ENCODE measurements around the gene CLEC2D.
"Not testable (repeated sequence)": the region's sequence is repeated elsewhere in the genome, so short reads cannot be mapped to it uniquely, and the experiment has no call there.

CLEC2D gene

DNA sequence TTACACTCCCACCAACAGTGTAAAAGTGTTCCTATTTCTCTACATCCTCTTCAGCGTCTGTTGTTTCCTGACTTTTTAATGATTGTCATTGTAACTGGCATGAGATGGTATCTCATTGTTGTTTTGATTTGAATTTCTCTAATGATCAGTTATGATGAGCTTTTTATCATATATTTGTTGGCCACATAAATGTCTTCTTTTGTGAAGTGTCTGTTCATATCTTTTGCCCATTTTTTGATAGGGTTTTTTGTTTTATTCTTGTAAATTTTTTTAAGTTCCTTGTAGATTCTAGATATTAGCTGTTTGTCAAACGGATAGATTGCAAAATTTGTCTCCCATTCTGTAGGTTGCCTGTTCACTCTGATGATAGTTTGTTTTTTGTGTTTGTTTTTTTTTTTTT lies 13.4 kb downstream of the CLEC2D start:
- H3K27me3 ChIP-seq (ENCODE audit: insufficient read depth, low read length); H3K27ac ChIP-seq (ENCODE audit: low read depth, low read length); H3K36me3 ChIP-seq (ENCODE audit: insufficient read depth, low read length); H2AFZ ChIP-seq (ENCODE audit: low read length, unreplicated experiment); H3K4me3 ChIP-seq (ENCODE audit: low read depth, low read length); H3K4me1 ChIP-seq (ENCODE audit: control insufficient read depth, insufficient read depth, low read length, unreplicated experiment); H3K79me2 ChIP-seq (ENCODE audit: control insufficient read depth, insufficient read depth, low read length, unreplicated experiment): not testable (repeated sequence)

DNA sequence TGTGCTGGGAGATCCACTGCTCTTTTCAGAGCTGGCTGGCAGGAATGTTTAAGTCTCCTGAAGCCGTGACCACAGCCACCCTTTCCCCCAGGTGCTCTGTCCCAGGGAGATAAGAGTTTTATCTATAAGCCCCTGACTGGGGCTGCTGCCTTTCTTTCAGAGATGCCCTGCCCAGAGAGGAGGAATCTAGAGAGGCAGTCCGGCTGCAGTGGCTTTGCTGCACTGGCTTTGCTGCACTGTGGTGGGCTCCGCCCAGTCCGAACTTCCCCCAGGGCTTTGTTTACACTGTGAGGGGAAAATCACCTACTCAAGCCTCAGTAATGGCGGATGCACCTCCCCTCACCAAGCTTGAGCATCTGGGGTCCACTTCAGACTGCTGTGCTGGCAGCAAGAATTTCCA lies 15.9 kb downstream of the CLEC2D start:
- not testable (repeated sequence) for H2AFZ ChIP-seq (ENCODE audit: low read length, unreplicated experiment); H3K4me1 ChIP-seq (ENCODE audit: control insufficient read depth, insufficient read depth, low read length, unreplicated experiment); H3K4me3 ChIP-seq (ENCODE audit: low read depth, low read length); H3K27ac ChIP-seq (ENCODE audit: low read depth, low read length); H3K79me2 ChIP-seq (ENCODE audit: control insufficient read depth, insufficient read depth, low read length, unreplicated experiment); H3K27me3 ChIP-seq (ENCODE audit: insufficient read depth, low read length)
- peaks cover 24% of the 10 kb centered on the region for H3K36me3 ChIP-seq (ENCODE audit: insufficient read depth, low read length)

DNA sequence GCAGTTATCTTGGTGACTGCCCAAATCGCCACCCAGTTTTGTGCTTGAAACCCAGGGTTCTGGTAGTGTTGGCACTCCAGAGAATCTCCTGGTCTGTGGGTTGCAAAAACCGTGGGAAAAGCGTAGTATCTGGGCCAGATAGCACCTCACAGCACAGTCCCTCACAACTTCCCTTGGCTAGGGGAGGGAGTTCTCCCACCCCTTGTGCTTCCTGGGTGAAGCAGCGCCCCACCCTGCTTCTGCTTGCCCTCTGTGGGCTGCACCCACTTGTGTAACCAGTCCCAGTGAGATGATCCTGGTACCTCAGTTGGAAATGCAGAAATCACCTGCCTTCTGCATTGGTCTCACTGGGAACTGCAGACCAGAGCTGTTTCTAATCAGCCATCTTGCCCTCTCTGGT lies 16.4 kb downstream of the CLEC2D start:
- Histone ChIP-seq H3K27ac (ENCODE audit: low read depth, low read length) (no peak overlapping the region), H3K36me3 (ENCODE audit: insufficient read depth, low read length) (peaks cover 24% of the 10 kb centered on the region), H2AFZ (ENCODE audit: low read length, unreplicated experiment) (no peak overlapping the region), H3K4me3 (ENCODE audit: low read depth, low read length) (no peak overlapping the region), H3K4me1 (ENCODE audit: control insufficient read depth, insufficient read depth, low read length, unreplicated experiment) (peaks cover 5% of the 10 kb centered on the region), H3K27me3 (ENCODE audit: insufficient read depth, low read length) (no peaks in the 10 kb centered on the region), H3K79me2 (ENCODE audit: control insufficient read depth, insufficient read depth, low read length, unreplicated experiment) (no peaks in the 10 kb centered on the region)

DNA sequence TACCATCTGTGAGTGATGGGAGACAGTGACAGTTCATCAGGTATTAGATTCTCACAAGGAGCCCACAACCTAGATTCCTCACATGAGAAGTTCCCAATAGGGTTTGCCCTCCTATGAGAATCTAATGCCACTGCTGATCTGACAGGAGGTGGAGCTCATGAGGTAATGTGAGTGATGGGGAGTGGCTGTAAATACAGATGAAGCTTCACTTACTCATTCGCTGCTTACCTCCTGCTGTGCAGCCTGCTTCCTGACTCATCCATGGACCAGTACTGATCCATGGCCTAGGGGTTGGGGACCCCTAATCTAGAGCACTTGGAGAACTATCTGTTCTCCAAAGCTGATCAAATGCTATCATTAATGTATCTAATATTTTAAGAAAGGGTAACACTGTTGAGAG lies 17.7 kb downstream of the CLEC2D start:
- H2AFZ ChIP-seq (ENCODE audit: low read length, unreplicated experiment) = no peak overlapping the region
- no peaks in the 10 kb centered on the region for H3K79me2 ChIP-seq (ENCODE audit: control insufficient read depth, insufficient read depth, low read length, unreplicated experiment)
- H3K27ac ChIP-seq (ENCODE audit: low read depth, low read length) = no peak overlapping the region
- no peaks in the 10 kb centered on the region for H3K27me3 ChIP-seq (ENCODE audit: insufficient read depth, low read length)
- H3K4me3 ChIP-seq (ENCODE audit: low read depth, low read length) = no peak overlapping the region
- peaks cover 20% of the 10 kb centered on the region for H3K36me3 ChIP-seq (ENCODE audit: insufficient read depth, low read length)
- peaks cover 5% of the 10 kb centered on the region for H3K4me1 ChIP-seq (ENCODE audit: control insufficient read depth, insufficient read depth, low read length, unreplicated experiment)

DNA sequence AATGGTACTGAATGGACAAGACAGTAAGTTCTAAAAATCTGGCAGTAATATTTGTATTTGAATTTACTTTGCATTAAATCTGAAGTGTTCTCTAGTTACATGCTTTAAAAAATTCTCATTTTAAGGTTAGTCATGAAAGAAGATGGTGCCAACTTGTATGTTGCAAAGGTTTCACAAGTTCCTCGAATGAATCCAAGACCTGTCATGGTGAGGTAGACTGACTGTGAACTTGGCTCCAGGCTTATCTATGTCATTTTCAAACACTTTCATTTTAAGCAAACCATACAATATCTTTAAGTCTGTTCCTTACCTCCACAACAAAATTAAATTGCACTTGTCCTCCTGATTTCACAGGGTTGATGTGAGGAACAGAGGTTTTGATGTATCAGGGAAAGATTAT lies 23.4 kb downstream of the CLEC2D start:
- no peaks in the 10 kb centered on the region for H3K79me2 ChIP-seq (ENCODE audit: control insufficient read depth, insufficient read depth, low read length, unreplicated experiment)
- no peaks in the 10 kb centered on the region for H3K27me3 ChIP-seq (ENCODE audit: insufficient read depth, low read length)
- no peak overlapping the region for H3K27ac ChIP-seq (ENCODE audit: low read depth, low read length)
- no peak overlapping the region for H2AFZ ChIP-seq (ENCODE audit: low read length, unreplicated experiment)
- peaks cover 16% of the 10 kb centered on the region for H3K36me3 ChIP-seq (ENCODE audit: insufficient read depth, low read length)
- H3K4me3 ChIP-seq (ENCODE audit: low read depth, low read length) = no peak overlapping the region
- no peaks in the 10 kb centered on the region for H3K4me1 ChIP-seq (ENCODE audit: control insufficient read depth, insufficient read depth, low read length, unreplicated experiment)

DNA sequence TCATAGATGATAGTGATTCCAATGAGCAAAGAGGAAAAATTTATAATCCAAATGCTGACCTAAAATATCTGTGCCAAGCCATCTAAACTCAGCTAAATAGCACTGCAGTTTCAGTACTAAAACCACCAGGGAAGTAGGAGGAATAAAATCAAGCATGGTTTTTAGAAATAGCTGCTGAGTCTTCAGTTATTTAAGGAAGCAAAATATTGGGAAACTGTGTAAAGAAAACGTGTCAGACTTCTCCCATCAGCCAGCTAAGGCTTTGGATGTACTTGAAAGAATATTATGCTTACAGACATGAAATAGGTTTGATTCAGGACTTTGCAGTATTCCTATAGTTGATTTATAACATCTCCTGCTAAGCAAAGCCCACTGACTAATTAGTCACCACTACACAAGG lies 24.7 kb downstream of the CLEC2D start:
- Histone ChIP-seq H3K4me3 (ENCODE audit: low read depth, low read length) (no peak overlapping the region), H3K4me1 (ENCODE audit: control insufficient read depth, insufficient read depth, low read length, unreplicated experiment) (no peaks in the 10 kb centered on the region), H3K27ac (ENCODE audit: low read depth, low read length) (no peak overlapping the region), H3K79me2 (ENCODE audit: control insufficient read depth, insufficient read depth, low read length, unreplicated experiment) (no peaks in the 10 kb centered on the region), H2AFZ (ENCODE audit: low read length, unreplicated experiment) (no peak overlapping the region), H3K36me3 (ENCODE audit: insufficient read depth, low read length) (peaks cover 9% of the 10 kb centered on the region), H3K27me3 (ENCODE audit: insufficient read depth, low read length) (no peaks in the 10 kb centered on the region)

DNA sequence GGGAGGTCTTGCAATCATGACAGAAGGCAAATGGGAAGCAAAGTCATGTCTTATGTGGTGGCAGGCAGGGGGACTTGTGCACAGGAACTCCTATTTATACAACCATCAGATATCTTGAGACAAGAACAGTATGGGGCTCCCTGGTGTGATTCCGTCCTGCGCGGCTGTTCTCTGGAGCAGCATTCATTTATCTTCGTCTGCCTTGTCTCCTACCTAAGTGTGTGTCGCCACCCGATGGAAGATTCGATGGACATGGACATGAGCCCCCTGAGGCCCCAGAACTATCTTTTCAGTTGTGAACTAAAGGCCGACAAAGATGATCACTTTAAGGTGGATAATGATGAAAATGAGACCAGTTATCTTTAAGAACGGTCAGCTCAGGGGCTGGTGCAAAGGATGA lies 25.6 kb downstream of the CLEC2D start:
- H3K4me3 ChIP-seq (ENCODE audit: low read depth, low read length); H2AFZ ChIP-seq (ENCODE audit: low read length, unreplicated experiment); H3K36me3 ChIP-seq (ENCODE audit: insufficient read depth, low read length); H3K27ac ChIP-seq (ENCODE audit: low read depth, low read length); H3K4me1 ChIP-seq (ENCODE audit: control insufficient read depth, insufficient read depth, low read length, unreplicated experiment); H3K27me3 ChIP-seq (ENCODE audit: insufficient read depth, low read length); H3K79me2 ChIP-seq (ENCODE audit: control insufficient read depth, insufficient read depth, low read length, unreplicated experiment): not testable (repeated sequence)

DNA sequence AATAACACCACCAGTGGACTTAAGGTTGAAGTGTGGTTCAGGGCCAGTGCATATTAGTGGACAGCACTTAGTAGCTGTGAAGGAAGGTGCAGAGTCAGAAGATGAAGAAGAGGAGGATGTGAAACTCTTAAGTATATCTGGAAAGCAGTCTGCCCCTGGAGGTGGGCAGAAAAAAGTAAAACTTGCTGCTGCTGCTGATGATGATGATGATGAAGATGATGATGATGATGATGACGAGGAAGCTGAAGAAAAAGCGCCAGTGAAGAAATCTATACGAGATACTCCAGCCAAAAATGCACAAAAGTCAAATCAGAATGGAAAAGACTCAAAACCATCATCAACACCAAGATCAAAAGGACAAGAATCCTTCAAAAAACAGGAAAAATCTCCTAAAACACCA lies 26.1 kb downstream of the CLEC2D start:
- H3K27ac ChIP-seq (ENCODE audit: low read depth, low read length); H2AFZ ChIP-seq (ENCODE audit: low read length, unreplicated experiment); H3K79me2 ChIP-seq (ENCODE audit: control insufficient read depth, insufficient read depth, low read length, unreplicated experiment); H3K36me3 ChIP-seq (ENCODE audit: insufficient read depth, low read length); H3K4me1 ChIP-seq (ENCODE audit: control insufficient read depth, insufficient read depth, low read length, unreplicated experiment); H3K27me3 ChIP-seq (ENCODE audit: insufficient read depth, low read length); H3K4me3 ChIP-seq (ENCODE audit: low read depth, low read length): not testable (repeated sequence)

DNA sequence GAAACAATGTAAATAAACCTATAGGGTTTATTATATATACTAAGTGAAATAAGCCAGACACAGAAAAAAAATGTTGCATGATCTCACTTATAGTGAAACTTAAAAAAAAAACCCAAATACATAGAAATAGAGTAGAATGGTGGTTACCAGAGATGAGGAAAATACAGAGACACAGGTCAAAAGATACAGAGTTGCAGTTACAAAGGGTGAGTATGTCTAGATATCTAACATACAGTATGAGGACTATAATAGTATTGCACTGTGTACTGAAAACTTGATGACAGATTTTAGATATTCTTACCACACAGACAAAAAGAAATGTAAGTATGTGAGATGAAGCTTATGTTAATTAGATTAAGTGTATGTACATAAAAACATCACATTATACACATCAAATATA lies 28.1 kb downstream of the CLEC2D start:
- Histone ChIP-seq H3K4me3 (ENCODE audit: low read depth, low read length) (no peak overlapping the region), H3K79me2 (ENCODE audit: control insufficient read depth, insufficient read depth, low read length, unreplicated experiment) (no peaks in the 10 kb centered on the region), H3K27me3 (ENCODE audit: insufficient read depth, low read length) (no peaks in the 10 kb centered on the region), H3K4me1 (ENCODE audit: control insufficient read depth, insufficient read depth, low read length, unreplicated experiment) (no peaks in the 10 kb centered on the region), H3K27ac (ENCODE audit: low read depth, low read length) (no peak overlapping the region), H2AFZ (ENCODE audit: low read length, unreplicated experiment) (no peak overlapping the region), H3K36me3 (ENCODE audit: insufficient read depth, low read length) (no peaks in the 10 kb centered on the region)

DNA sequence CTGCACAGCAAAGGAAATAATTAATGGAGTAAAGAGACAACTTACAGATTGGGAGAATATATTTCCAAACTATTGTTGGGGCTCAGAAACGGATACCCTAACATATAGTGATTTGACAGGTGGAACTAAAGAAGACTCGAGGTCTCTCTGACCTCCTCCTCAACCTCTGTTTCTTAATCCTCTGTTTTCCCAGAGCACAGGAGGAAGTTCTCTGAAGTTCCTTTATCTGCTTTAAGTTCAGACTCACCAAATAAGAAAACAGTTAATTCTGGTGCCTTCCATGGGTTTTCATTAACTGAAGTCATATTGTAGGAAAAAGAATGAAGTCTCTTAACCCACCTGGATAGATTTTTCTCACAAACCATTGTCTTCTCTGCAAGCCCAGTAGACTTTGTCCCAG lies 29.2 kb downstream of the CLEC2D start:
- Histone ChIP-seq H3K79me2 (ENCODE audit: control insufficient read depth, insufficient read depth, low read length, unreplicated experiment) (no peaks in the 10 kb centered on the region), H3K36me3 (ENCODE audit: insufficient read depth, low read length) (no peaks in the 10 kb centered on the region), H3K27me3 (ENCODE audit: insufficient read depth, low read length) (no peaks in the 10 kb centered on the region), H3K27ac (ENCODE audit: low read depth, low read length) (no peak overlapping the region), H3K4me3 (ENCODE audit: low read depth, low read length) (no peak overlapping the region), H3K4me1 (ENCODE audit: control insufficient read depth, insufficient read depth, low read length, unreplicated experiment) (no peaks in the 10 kb centered on the region), H2AFZ (ENCODE audit: low read length, unreplicated experiment) (no peak overlapping the region)

DNA sequence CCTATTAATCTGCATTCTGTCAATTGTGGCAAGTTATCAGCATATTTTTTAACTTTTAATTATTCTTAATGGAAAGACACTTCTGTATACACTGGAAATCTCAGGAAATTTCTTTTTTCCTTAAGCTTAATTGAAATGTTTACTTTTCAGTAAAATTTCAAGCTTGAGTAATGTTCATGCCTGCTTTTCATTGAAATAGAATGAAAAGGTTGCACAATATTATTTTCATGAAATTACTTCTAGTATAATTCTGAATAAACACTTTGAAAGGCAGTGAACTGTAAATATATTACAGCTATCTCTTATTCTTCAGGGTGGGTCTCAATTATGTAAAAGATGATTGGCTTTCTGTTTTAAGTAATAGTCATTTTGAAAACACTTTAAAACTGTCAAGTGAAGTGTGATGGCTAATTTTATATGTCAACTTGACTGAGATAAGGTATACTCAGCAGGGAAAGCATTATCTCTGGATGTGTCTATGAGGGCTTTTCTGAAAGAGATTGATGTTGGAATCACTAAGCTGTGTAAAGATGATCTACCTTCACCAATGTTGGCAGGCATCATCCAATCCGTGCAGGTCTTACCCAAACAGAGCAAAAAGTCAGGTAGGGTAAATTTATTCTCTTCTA lies 29.9 kb downstream of the CLEC2D start:
- Histone ChIP-seq H3K27me3 (ENCODE audit: insufficient read depth, low read length) (no peaks in the 10 kb centered on the region), H3K79me2 (ENCODE audit: control insufficient read depth, insufficient read depth, low read length, unreplicated experiment) (no peaks in the 10 kb centered on the region), H3K4me3 (ENCODE audit: low read depth, low read length) (no peak overlapping the region), H2AFZ (ENCODE audit: low read length, unreplicated experiment) (no peak overlapping the region), H3K27ac (ENCODE audit: low read depth, low read length) (no peak overlapping the region), H3K36me3 (ENCODE audit: insufficient read depth, low read length) (no peaks in the 10 kb centered on the region), H3K4me1 (ENCODE audit: control insufficient read depth, insufficient read depth, low read length, unreplicated experiment) (no peaks in the 10 kb centered on the region)
